DND-41 (cell line): ENCODE results near the gene CPNE4.
"Not testable (repeated sequence)": the region's sequence is repeated elsewhere in the genome, so short reads cannot be mapped to it uniquely, and the experiment has no call there.

Experiments
- ATAC-seq: fragments of 200-7000 bp; cut with Tn5 transposase; 3 replicates; pipeline ENCODE4 v1.9.1; 2021; ENCODE audit warnings: low read depth; ENCODE audit not compliant: insufficient read depth
- DNase-seq: peaks from one replicate; pipeline ENCODE4 v3.0.0-alpha.2; 2020
- H2AFZ ChIP-seq: 2 replicates; pipeline ENCODE4 v1.6.0; 2012; ENCODE audit warnings: low read depth, low read length
- H3K27ac ChIP-seq: 2 replicates; pipeline ENCODE4 v1.5.1; 2012; ENCODE audit warnings: low read length, inconsistent platforms
- H3K27me3 ChIP-seq: fragments of 200-600 bp; sonication (generic); 2 replicates; pipeline ENCODE4 v1.6.0; 2012; ENCODE audit warnings: low read length, mild to moderate bottlenecking, inconsistent platforms; ENCODE audit not compliant: insufficient read depth, poor library complexity
- H3K36me3 ChIP-seq: 2 replicates; pipeline ENCODE4 v1.5.1; 2012; ENCODE audit warnings: low read length, inconsistent platforms; ENCODE audit not compliant: insufficient read depth
- H3K4me1 ChIP-seq: 2 replicates; pipeline ENCODE4 v1.5.1; 2012; ENCODE audit warnings: mild to moderate bottlenecking, low read length; ENCODE audit not compliant: insufficient read depth
- H3K4me2 ChIP-seq: 2 replicates; pipeline ENCODE4 v1.6.0; 2012; ENCODE audit warnings: mild to moderate bottlenecking, moderate library complexity, low read length, inconsistent platforms; ENCODE audit not compliant: insufficient read depth
- H3K4me3 ChIP-seq, 2 experiments: fragments of 200-600 bp in 1 of 2; shearing (Covaris generic) in 1 of 2; 2 replicates each; pipeline ENCODE4 v1.5.1; 2012 to 2016; ENCODE audit warnings: inconsistent platforms in 2 of 2, low read length in 2 of 2, mild to moderate bottlenecking in 2 of 2, low read depth in 1 of 2, moderate library complexity in 1 of 2
- H3K79me2 ChIP-seq: 2 replicates; pipeline ENCODE4 v1.6.0; 2012; ENCODE audit warnings: low read length, inconsistent platforms; ENCODE audit not compliant: insufficient read depth
- H3K9ac ChIP-seq: 2 replicates; pipeline ENCODE4 v1.6.0; 2012; ENCODE audit warnings: low read depth, mild to moderate bottlenecking, inconsistent platforms, low read length, moderate library complexity
- H3K9me3 ChIP-seq: 2 replicates; pipeline ENCODE4 v1.5.1; 2012; ENCODE audit warnings: low read length, moderate library complexity, mild to moderate bottlenecking, inconsistent platforms; ENCODE audit not compliant: insufficient read depth, severe bottlenecking
- H4K20me1 ChIP-seq: 2 replicates; pipeline ENCODE4 v1.6.0; 2012; ENCODE audit warnings: low read length; ENCODE audit not compliant: insufficient read depth
- CTCF ChIP-seq: IDR thresholded peaks from 2 replicates; pipeline ENCODE4 v1.5.1; 2012; ENCODE audit warnings: borderline replicate concordance, low read length, moderate library complexity, mild to moderate bottlenecking; ENCODE audit not compliant: poor library complexity, severe bottlenecking; ENCODE audit errors: extremely low read depth
- EZH2 ChIP-seq: IDR thresholded peaks from 3 replicates; pipeline ENCODE4 v1.6.1; 2012; ENCODE audit warnings: borderline replicate concordance, low read depth, mild to moderate bottlenecking, moderate library complexity, low read length, inconsistent platforms; ENCODE audit not compliant: severe bottlenecking

Gene CPNE4

GRCh38 chr3:131494706-131495105 is 540.1 kb downstream of the CPNE4 start:
- H4K20me1 ChIP-seq = peaks cover 29% of the 10 kb centered on the region; the same call in 1 of the 2 replicates
- no peak for DNase-seq

GRCh38 chr3:131491775-131492174 is 543.0 kb downstream of the CPNE4 start:
- Histone ChIP-seq H3K27ac (no peak overlapping the region), H3K4me3 (no peak overlapping the region), H2AFZ (no peak overlapping the region), H3K9ac (no peak overlapping the region), H3K27me3 (no peaks in the 10 kb centered on the region), H3K9me3 (no peaks in the 10 kb centered on the region), H3K79me2 (peaks cover 44% of the 10 kb centered on the region), H3K4me1 (peaks cover 6% of the 10 kb centered on the region), H3K36me3 (peaks cover 91% of the 10 kb centered on the region), H4K20me1 (peaks cover 27% of the 10 kb centered on the region; the same call in 1 of the 2 replicates), H3K4me2 (no peak overlapping the region)
- no peak for TF ChIP-seq EZH2
- no peak for TF ChIP-seq CTCF
- ATAC-seq (no peak), DNase-seq (no peak)

More at GRCh38 chr3:131494706-131495105, 540.1 kb downstream of the CPNE4 start:
- Histone ChIP-seq H3K27ac (no peak overlapping the region), H2AFZ (no peak overlapping the region), H3K79me2 (peaks cover 54% of the 10 kb centered on the region), H3K4me2 (no peak overlapping the region), H3K4me3 (no peak overlapping the region), H3K27me3 (no peaks in the 10 kb centered on the region), H3K36me3 (peaks cover 89% of the 10 kb centered on the region), H3K9ac (no peak overlapping the region), H3K9me3 (no peaks in the 10 kb centered on the region), H3K4me1 (no peaks in the 10 kb centered on the region)
- no peak for ATAC-seq
- TF ChIP-seq CTCF = no peak
- no peak for TF ChIP-seq EZH2

- H3K27me3 ChIP-seq = no peaks in the 10 kb centered on the region
- ATAC-seq (no peak), DNase-seq (no peak)
- no peaks in the 10 kb centered on the region for H3K9me3 ChIP-seq
- H3K9ac ChIP-seq = no peak overlapping the region
- peaks cover 84% of the 10 kb centered on the region for H3K36me3 ChIP-seq
- peaks cover 39% of the 10 kb centered on the region for H3K79me2 ChIP-seq
- TF ChIP-seq EZH2 (no peak), CTCF (no peak)
- no peak overlapping the region for H3K27ac ChIP-seq
- no peak overlapping the region for H2AFZ ChIP-seq
- H3K4me2 ChIP-seq = no peak overlapping the region
- H3K4me3 ChIP-seq = no peak overlapping the region
- peaks cover 26% of the 10 kb centered on the region; the same call in 1 of the 2 replicates for H4K20me1 ChIP-seq
- H3K4me1 ChIP-seq = peaks cover 10% of the 10 kb centered on the region
Measured at GRCh38 chr3:131491084-131491483, 543.7 kb downstream of the CPNE4 start.

GRCh38 chr3:131486545-131486944 is 548.3 kb downstream of the CPNE4 start:
- H3K36me3 ChIP-seq = peaks cover 77% of the 10 kb centered on the region
- peaks cover 13% of the 10 kb centered on the region for H3K4me1 ChIP-seq
- not testable (repeated sequence) for H3K27me3 ChIP-seq, ATAC-seq, H3K9me3 ChIP-seq, H3K27ac ChIP-seq, H3K4me3 ChIP-seq, H2AFZ ChIP-seq, H3K9ac ChIP-seq, H3K4me2 ChIP-seq
- peaks cover 22% of the 10 kb centered on the region; the same call in 1 of the 2 replicates for H4K20me1 ChIP-seq
- DNase-seq = peak; percentile 31
- H3K79me2 ChIP-seq = peaks cover 17% of the 10 kb centered on the region
